ENCODE results near the gene ZNF616.

DNA sequence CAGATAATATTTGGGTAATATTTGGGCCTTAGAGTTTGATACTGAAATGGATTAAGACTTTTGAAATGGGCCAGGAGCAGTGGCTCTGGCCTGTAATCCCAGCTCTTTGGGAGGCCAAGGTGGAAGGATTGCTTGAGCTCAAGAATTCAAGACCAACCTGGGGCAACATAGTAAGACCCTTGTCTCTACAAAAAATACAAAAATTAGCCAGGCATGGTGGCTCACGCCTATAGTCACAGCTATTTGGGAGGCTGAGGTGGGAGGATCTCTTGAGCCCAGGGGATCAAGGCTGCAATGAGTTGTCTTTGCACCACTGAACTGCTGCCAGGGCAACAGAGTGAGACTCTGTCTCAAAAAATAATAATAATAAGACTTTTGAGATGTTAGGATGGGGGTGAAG lies 32.6 kb upstream of the ZNF616 start:
- TF ChIP-seq, protein P1, sequence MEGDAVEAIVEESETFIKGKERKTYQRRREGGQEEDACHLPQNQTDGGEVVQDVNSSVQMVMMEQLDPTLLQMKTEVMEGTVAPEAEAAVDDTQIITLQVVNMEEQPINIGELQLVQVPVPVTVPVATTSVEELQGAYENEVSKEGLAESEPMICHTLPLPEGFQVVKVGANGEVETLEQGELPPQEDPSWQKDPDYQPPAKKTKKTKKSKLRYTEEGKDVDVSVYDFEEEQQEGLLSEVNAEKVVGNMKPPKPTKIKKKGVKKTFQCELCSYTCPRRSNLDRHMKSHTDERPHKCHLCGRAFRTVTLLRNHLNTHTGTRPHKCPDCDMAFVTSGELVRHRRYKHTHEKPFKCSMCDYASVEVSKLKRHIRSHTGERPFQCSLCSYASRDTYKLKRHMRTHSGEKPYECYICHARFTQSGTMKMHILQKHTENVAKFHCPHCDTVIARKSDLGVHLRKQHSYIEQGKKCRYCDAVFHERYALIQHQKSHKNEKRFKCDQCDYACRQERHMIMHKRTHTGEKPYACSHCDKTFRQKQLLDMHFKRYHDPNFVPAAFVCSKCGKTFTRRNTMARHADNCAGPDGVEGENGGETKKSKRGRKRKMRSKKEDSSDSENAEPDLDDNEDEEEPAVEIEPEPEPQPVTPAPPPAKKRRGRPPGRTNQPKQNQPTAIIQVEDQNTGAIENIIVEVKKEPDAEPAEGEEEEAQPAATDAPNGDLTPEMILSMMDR (IDR thresholded peaks at IDR 0.05), result no peak
- TF ChIP-seq POLR2AphosphoS5 (IDR thresholded peaks at IDR 0.05) (no peak), POLR2A (IDR thresholded peaks at IDR 0.05; ENCODE audit: low read depth) (no peak)

Measured in esophagus muscularis mucosa (tissue), 3 donors.